Smooth muscle cell (in vitro differentiated cells): ENCODE measurements around the gene TSPAN9. TPM values are rescaled to one million over a fixed set of nuclear protein-coding genes. Genes with fewer than 3 reads are reported as not detected.

ENCODE experiments used
- DNase-seq: peaks from one replicate; lab custom pipeline; 2025; ENCODE audit not compliant: unreplicated experiment; lab: John Stamatoyannopoulos, UW
- H2AFZ ChIP-seq: fragments of 200-600 bp; sonication (generic); 2 replicates; pipeline ENCODE4 v1.6.0; 2016; ENCODE audit warnings: antibody characterized with exemption, low read depth, mild to moderate bottlenecking
- H3F3A ChIP-seq: fragments of 200-600 bp; sonication (generic); 2 replicates; pipeline ENCODE4 v1.6.0; 2017; ENCODE audit warnings: antibody characterized with exemption, low read depth
- H3K27ac ChIP-seq: fragments of 200-600 bp; sonication (generic); 2 replicates; pipeline ENCODE4 v1.5.1; 2016; ENCODE audit warnings: low read depth, mild to moderate bottlenecking
- H3K27me3 ChIP-seq: fragments of 200-600 bp; sonication (generic); 2 replicates; pipeline ENCODE4 v1.6.1; 2016; ENCODE audit warnings: low read depth, mild to moderate bottlenecking
- H3K36me3 ChIP-seq: fragments of 200-600 bp; sonication (generic); 2 replicates; pipeline ENCODE4 v1.5.1; 2016; ENCODE audit warnings: low read depth
- H3K4me1 ChIP-seq: fragments of 200-600 bp; sonication (generic); 2 replicates; pipeline ENCODE4 v1.5.1; 2016; ENCODE audit warnings: low read depth
- H3K4me2 ChIP-seq: fragments of 200-600 bp; sonication (generic); 2 replicates; pipeline ENCODE4 v1.6.0; 2016; ENCODE audit warnings: mild to moderate bottlenecking
- H3K4me3 ChIP-seq: fragments of 200-600 bp; sonication (generic); 2 replicates; pipeline ENCODE4 v1.5.1; 2016; ENCODE audit warnings: mild to moderate bottlenecking
- H3K79me2 ChIP-seq: fragments of 200-600 bp; sonication (generic); 2 replicates; pipeline ENCODE4 v1.6.0; 2016; ENCODE audit warnings: low read depth, mild to moderate bottlenecking
- H3K9ac ChIP-seq: fragments of 200-600 bp; sonication (generic); 2 replicates; pipeline ENCODE4 v1.6.0; 2016; ENCODE audit warnings: low read depth
- H3K9me3 ChIP-seq: fragments of 200-600 bp; sonication (generic); replicated peaks from 2 replicates; pipeline ENCODE4 v1.5.1; 2016; ENCODE audit warnings: low read depth
- H4K20me1 ChIP-seq: fragments of 200-600 bp; sonication (generic); 2 replicates; pipeline ENCODE4 v1.6.0; 2016; ENCODE audit warnings: low read depth
- WGBS: methylation state at CpG from one replicate; pipeline ENCODE4 v1.1.7; 2016; ENCODE audit warnings: low lambda C conversion rate; 5-methylcytosine and 5-hydroxymethylcytosine counted together
- polyA plus RNA-seq: library from polyadenylated mRNA; unstranded; fragments of >200 nt; fragmentation: Nextera tagmentation; extraction: Ambion mirVana; gene quantifications from 2 replicates; pipeline ENCODE4 v1.2.1, GENCODE V29; 2016
- total RNA-seq: library from RNA; depleted of rRNA; stranded (reverse); fragments of >200 nt; gene quantifications from 2 replicates; pipeline ENCODE4 v1.2.3, GENCODE V29; 2014
- TF ChIP-seq, protein P1 (sequence below): fragments of 200-600 bp; sonication (generic); IDR thresholded peaks from 2 replicates; pipeline ENCODE4 v1.5.1; 2017; ENCODE audit warnings: borderline replicate concordance, mild to moderate bottlenecking, antibody characterized with exemption; ENCODE audit not compliant: insufficient read depth, poor library complexity, severe bottlenecking

TSPAN9 gene
- total and polyA plus RNA-seq, 2 experiments from 2014 or later: 17.7 to 29.8 TPM

DNA sequence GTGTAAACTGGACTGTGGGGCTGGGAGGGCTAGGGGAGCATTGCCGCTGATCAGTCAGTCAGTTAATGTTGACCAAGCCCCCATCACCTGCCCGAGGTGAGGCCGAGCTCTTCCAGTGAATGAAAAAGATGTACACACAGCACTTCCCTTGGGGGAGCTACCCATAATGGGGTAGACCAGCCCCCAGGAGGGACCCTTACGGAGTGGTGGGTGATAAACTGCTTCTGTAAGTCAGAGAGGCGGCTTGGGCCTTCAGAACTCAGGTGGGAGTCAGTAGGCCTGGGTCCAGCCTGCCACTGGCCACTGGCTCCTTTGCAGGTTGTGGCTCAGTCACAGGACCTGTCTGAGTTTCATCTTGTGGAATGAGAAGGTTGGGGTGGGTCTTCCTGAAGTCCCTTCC lies 43.5 kb downstream of the TSPAN9 start:
- H3K4me3 ChIP-seq: no peak overlapping the region
- peaks cover under 1% of the 10 kb centered on the region for H3K79me2 ChIP-seq
- H3K9ac ChIP-seq: peak overlapping the region; percentile 60
- no peaks in the 10 kb centered on the region for H3K9me3 ChIP-seq
- H3F3A ChIP-seq: peaks cover 4% of the 10 kb centered on the region
- 97% methylated on average over 5 of the region's 5 CpGs for WGBS
- H3K4me2 ChIP-seq: peak overlapping the region; percentile 49
- peaks cover 3% of the 10 kb centered on the region for H4K20me1 ChIP-seq
- DNase-seq: no peak
- H3K36me3 ChIP-seq: no peaks in the 10 kb centered on the region
- no peaks in the 10 kb centered on the region for H3K27me3 ChIP-seq
- H2AFZ ChIP-seq: no peak overlapping the region
- peaks cover 31% of the 10 kb centered on the region for H3K4me1 ChIP-seq
- H3K27ac ChIP-seq: peak overlapping the region; percentile 82
- TF ChIP-seq, protein P1, sequence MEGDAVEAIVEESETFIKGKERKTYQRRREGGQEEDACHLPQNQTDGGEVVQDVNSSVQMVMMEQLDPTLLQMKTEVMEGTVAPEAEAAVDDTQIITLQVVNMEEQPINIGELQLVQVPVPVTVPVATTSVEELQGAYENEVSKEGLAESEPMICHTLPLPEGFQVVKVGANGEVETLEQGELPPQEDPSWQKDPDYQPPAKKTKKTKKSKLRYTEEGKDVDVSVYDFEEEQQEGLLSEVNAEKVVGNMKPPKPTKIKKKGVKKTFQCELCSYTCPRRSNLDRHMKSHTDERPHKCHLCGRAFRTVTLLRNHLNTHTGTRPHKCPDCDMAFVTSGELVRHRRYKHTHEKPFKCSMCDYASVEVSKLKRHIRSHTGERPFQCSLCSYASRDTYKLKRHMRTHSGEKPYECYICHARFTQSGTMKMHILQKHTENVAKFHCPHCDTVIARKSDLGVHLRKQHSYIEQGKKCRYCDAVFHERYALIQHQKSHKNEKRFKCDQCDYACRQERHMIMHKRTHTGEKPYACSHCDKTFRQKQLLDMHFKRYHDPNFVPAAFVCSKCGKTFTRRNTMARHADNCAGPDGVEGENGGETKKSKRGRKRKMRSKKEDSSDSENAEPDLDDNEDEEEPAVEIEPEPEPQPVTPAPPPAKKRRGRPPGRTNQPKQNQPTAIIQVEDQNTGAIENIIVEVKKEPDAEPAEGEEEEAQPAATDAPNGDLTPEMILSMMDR: no peak

DNA sequence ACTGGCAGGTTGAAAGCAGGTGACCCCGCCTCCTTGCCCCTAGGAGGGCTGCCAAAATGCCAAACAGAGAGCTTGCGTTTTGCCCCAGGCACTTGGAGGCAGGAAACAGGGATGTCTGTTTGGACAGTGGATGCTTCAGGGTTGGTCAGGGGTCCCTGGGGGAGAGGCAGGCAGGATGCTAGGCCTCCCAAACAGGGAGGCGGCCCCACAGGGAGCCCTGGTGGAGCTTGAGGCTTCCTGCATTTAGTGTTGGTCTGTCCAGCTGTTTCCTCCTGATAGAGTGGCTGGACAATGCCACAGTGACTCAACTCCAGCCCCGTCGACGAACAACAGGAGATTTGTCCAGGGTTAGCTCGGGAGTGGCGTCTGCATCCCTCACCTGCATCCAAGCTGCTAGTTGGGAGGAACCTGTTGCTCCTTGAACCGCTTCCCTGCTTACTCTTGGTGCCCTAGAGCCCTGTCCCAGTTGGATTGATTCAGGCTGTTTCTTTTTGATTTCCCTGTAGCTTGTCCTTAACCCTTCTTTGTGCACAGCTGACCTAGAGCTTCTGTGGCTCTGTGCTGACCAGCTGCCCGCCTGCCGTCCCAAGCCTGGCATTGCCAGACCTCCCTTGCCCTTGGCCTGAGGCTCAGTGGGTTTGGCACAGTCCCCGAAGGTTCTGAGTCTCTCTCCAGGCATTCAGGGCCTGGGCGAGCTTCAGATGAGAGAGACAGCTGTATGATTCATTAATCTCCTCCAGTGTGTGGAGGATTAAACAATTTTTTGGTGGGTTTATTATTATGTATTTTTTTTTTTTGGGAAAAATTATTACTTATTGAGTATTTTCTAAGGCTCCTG lies 45.9 kb downstream of the TSPAN9 start:
- H3K4me1 ChIP-seq: peaks cover 16% of the 10 kb centered on the region
- peaks cover 20% of the 10 kb centered on the region for H4K20me1 ChIP-seq
- 62% methylated on average over 13 of the region's 13 CpGs for WGBS
- H2AFZ ChIP-seq: no peak overlapping the region
- H3K79me2 ChIP-seq: no peaks in the 10 kb centered on the region
- no peak overlapping the region for H3K4me3 ChIP-seq
- H3K4me2 ChIP-seq: peak overlapping the region; percentile 8
- no peaks in the 10 kb centered on the region for H3K27me3 ChIP-seq
- no peaks in the 10 kb centered on the region for H3K9me3 ChIP-seq
- H3K9ac ChIP-seq: no peak overlapping the region
- H3K36me3 ChIP-seq: no peaks in the 10 kb centered on the region
- no peaks in the 10 kb centered on the region for H3F3A ChIP-seq
- TF ChIP-seq, protein P1: no peak
- DNase-seq: no peak
- H3K27ac ChIP-seq: peak overlapping the region; percentile 47

DNA sequence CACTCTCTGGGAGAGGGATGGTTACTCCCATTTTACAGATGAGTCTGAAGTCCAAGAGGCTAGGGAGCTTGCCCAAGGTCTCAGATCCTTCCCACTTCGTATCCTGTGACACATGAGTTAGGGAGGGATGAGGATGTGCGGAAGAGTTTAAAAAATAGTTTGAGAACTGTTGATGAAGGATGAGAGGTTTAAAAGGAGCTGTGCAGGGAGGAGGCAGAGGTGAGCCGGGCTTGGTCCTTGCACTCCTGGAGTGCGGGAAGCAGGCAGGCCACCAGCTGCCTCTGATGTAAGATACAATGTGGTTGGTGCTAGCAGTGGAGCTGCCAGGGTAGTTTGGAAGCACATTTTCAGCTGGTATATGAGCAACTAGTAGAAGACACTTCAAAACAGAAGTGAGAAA lies 46.5 kb downstream of the TSPAN9 start:
- Histone ChIP-seq H3K9me3 (no peaks in the 10 kb centered on the region), H3K9ac (no peak overlapping the region), H3K79me2 (no peaks in the 10 kb centered on the region), H4K20me1 (peaks cover 25% of the 10 kb centered on the region), H3F3A (no peaks in the 10 kb centered on the region), H3K27ac (no peak overlapping the region), H3K4me1 (peaks cover 16% of the 10 kb centered on the region), H3K4me3 (no peak overlapping the region), H3K27me3 (no peaks in the 10 kb centered on the region), H3K36me3 (no peaks in the 10 kb centered on the region), H2AFZ (no peak overlapping the region), H3K4me2 (no peak overlapping the region)
- 70% methylated on average over 4 of the region's 4 CpGs for WGBS
- TF ChIP-seq, protein P1: no peak
- DNase-seq: no peak

DNA sequence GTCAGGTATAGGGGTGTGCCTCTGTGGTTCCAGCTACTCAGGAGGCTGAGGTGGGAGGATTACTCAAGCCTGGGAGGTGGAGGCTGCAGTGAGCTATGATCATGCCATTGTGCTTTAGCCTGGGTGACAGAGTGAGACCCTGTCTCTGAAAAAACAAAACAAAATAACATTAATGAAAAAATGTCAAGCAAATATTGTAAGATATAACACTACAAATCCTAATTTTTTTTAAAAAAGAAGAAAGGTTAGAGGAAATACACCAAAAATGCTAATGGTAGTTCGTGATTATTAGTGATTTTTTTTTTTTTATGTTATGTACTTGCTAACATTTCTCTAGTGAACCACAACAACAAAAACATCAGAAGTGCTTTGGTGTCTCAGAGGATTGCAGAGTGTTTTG lies 47.7 kb downstream of the TSPAN9 start:
- TF ChIP-seq, protein P1: no peak
- no peak overlapping the region for H3K4me2 ChIP-seq
- H2AFZ ChIP-seq: no peak overlapping the region
- no peaks in the 10 kb centered on the region for H3K27me3 ChIP-seq
- H3F3A ChIP-seq: no peaks in the 10 kb centered on the region
- H3K4me1 ChIP-seq: peaks cover 16% of the 10 kb centered on the region
- no peaks in the 10 kb centered on the region for H3K36me3 ChIP-seq
- peaks cover 32% of the 10 kb centered on the region for H4K20me1 ChIP-seq
- 94% methylated on average over 1 of the region's 1 CpG for WGBS
- no peaks in the 10 kb centered on the region for H3K9me3 ChIP-seq
- H3K27ac ChIP-seq: no peak overlapping the region
- no peak for DNase-seq
- H3K4me3 ChIP-seq: no peak overlapping the region
- H3K9ac ChIP-seq: no peak overlapping the region
- no peaks in the 10 kb centered on the region for H3K79me2 ChIP-seq
